HG03575 (cell line): Measurements from ENCODE around the gene BLVRB.
"Not testable (repeated sequence)": the region's sequence is repeated elsewhere in the genome, so short reads cannot be mapped to it uniquely, and the experiment has no call there.

ENCODE experiments used
- ATAC-seq: cut with Tn5 transposase; IDR thresholded peaks from one replicate; pipeline ENCODE4 v1.9.1; 2021; ENCODE audit not compliant: unreplicated experiment, insufficient number of reproducible peaks, low FRiP score; ENCODE audit errors: extremely low read depth

BLVRB gene

DNA sequence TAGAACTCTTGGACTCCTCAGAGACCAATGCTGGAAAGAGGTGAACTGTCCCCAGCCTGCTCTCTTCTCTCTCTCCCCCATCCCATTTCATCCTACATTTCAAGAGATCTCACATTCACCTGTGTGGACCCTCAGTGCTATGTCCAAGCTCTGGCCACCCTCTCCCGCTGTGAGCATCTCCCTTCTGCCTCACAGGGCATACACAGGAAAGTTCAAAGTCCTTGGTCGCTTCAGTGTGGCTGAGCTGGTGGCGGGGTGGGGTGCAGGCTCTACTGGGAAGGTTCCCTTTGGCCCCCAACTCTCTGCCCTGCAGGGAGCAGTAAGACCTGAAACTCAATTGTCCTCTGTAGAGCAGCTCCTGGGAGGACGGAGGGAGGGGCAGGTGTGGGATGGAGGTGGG is 28.2 kb upstream of the BLVRB start:
- ATAC-seq = no peak

DNA sequence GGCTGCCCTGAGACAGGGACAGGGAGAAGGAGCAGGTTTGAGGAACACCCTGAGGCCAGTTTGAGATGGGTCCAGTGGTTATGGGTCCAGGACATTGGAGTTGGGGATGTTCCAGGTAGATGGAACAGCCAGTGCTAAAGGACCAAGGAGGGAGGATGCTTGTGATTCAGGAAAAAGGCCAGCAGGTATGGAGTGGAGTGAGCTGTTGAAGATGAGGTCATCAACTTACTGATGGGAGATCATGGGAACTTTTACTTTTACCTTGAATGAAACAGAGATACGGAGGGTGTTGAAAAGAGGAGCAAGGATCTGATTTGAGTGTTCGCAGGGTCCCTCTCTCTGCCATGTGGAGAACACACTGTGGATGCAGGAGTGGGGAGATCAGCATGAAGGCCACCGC is 26.7 kb upstream of the BLVRB start:
- ATAC-seq = no peak

DNA sequence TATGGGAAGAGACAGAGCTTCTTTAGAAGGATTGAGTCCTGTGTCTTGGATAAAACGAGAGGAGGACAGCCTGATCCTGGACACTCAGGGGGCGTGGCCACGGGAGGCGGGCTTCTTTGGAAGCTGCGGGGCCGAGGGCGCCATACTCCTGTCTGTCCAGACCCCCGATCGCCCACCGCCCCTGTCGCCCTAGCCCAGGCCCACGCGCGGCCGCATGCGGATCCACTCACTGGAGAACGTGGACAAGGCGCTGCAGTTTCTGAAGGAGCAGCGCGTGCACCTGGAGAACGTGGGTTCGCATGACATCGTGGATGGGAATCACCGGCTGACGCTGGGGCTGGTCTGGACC is 24.3 kb upstream of the BLVRB start:
- ATAC-seq = no peak

DNA sequence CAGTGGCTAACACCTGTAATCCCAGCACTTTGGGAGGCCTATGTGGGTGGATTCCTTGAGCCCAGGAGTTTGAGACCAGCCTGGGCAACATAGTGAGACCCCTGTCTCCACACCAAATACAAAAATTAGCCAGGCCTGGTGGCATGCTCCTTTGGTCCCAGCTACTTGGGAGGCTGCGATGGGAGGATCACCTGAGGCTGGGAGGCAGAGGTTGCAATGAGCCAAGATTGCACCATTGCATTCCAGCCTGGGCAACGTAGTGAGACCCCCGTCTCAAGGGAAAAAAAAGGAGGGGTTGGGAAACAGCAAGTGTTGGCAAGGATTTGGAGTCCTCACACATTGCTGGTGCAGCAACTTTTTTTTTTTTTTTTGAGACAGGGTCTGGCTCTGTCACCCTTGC is 20.5 kb upstream of the BLVRB start:
- no peak for ATAC-seq

DNA sequence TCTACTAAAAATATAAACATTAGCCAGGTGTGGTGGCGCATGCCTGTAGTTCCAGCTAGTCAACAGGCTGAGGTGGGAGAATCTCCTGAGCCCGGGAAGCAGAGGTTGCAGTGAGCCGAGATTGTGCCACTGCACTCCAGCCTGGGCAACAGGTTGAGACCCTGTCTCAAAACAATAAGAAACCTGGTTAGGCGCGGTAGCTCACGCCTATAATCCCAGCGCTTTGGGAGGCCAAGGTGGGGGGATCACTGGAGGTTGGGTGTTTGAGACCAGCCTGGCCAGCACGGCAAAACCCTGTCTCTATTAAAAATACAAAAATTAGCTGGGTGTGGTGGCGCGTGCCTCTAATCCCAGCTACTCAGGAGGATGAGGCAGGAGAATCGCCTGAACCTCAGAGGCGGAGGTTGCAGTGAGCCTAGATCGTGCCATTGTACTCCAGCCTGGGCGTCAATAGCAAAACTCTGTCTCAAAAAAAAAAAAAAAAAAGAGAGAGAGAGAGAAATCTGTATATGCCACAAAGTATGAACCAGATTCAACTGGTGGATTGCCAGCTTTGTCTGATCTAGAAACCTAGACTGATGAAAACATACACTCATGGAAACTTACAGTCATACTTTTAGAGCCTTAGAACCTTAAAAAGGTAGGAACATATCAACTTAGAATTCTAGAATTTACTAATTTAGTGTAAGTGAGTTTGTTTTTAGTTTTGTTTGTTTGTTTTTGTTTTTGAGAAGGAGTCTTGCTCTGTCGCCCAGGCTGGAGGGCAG is 10.5 kb upstream of the BLVRB start:
- not testable (repeated sequence) for ATAC-seq

DNA sequence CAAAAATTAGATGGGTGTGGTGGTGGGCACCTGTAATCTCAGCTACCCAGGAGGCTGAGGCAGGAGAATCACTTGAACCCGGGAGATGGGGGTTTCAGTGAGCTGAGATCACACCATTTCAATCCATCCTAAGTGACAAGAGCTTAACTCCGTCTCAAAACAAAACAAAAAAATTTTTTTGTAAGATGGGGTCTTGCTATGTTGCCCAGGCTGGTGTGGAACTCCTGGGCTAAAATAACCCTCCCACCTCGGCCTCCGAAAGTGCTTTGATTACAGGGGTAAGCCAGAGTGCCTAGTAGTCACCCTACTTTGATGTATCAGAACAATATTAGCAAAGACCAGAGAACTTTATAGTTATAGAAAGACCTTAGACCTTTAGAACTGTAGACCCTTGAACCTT is 9.2 kb upstream of the BLVRB start:
- ATAC-seq = no peak

DNA sequence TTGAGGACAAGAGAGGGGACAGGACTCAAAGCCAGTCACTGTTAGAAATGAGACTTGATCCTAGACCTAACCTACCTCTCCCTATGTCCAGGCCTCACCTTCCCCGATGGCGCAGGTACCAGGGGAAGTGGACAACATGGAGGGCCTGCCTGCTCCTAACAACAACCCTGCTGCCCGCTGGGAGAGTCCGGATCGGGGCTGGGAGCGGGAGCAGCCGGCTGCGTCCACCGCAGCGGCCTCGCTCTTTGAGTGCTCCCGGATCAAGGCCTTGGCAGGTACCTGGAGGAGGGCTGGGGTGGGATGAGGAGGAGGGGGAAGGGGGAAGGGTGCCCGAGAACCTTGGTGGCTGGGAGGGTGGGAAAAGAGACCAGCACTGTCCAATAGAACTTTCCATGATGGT is 7.0 kb upstream of the BLVRB start:
- ATAC-seq = no peak

DNA sequence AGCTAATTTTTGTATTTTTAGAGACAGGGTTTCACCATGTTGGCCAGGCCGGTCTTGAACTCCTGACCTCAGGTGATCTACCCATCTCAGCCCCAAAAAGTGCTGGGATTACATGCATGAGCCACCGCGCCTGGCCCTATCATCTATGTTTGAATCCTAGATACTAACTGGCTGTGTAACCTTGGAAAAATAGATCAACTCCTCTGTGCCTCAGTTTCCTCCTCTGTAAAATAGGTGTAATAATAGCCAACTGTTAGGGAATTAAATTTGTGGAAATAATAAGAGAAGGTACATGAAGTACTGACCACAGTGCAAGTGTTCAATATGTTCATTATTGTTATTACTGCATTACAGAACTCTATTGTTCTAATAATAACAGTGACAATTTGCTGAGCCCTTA is 5.6 kb upstream of the BLVRB start:
- no peak for ATAC-seq

DNA sequence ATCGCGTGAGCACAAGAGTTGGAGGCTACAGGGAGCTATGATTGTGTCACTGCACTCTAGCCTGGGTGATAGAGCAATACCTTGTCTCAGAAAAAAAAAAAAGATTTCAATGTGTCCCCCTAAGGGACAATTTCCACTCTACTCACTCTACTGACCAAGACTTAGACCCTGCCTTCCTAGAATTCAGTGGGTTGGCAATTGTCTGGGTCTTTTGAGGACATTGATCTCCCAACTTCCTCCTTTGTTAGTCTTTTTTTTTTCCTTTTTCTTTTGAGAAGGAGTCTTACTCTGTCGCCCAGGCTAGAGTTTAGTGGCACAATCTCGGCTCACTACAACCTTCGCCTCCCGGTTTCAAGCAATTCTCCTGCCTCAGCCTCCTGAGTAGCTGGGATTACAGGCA is 3.5 kb upstream of the BLVRB start:
- ATAC-seq = no peak

DNA sequence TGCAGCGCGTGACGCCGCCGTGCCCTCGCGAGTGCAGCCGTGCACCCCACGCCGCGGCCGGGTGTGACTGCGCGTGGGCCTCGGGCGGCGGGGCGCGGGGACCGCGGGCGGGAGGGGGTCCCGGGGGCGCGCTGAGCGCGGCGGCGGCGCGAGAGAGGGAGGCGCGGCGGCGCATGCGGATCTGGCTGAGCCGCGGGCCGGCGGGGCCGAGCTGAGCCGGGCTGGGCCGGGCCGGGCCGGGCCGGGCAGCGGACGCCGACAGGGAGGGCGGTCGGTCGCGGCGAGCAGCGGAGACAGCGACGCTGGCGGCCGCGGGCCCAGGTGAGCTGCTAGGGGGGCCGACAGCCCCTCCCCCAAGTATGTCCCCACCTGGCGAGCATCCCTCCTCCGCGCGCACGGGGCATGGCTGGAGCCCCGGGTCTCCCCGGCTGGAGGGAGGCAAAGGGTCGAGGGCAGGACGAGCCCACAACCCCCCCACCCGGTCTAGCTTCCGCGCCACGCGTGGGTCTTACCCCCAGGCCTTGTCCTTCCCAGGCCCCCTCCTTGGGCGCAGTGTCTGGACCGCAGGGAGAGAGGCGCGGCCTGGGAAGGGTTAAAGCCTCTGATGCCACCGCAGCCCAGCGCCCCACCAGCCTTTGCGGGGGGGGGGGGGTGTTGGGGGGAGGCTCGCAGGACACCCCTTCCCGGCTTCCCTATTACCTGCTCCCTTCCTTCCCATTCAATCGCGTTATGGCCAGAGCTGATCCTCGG is 1.6 kb upstream of the BLVRB start, which contains the start of gene SPTBN4:
TSS of gene SPTBN4 (plus strand) at position 17 of the 750 bp plus-strand sequence. CDS start 5,621 bp downstream, outside the sequence.
- no peak for ATAC-seq

DNA sequence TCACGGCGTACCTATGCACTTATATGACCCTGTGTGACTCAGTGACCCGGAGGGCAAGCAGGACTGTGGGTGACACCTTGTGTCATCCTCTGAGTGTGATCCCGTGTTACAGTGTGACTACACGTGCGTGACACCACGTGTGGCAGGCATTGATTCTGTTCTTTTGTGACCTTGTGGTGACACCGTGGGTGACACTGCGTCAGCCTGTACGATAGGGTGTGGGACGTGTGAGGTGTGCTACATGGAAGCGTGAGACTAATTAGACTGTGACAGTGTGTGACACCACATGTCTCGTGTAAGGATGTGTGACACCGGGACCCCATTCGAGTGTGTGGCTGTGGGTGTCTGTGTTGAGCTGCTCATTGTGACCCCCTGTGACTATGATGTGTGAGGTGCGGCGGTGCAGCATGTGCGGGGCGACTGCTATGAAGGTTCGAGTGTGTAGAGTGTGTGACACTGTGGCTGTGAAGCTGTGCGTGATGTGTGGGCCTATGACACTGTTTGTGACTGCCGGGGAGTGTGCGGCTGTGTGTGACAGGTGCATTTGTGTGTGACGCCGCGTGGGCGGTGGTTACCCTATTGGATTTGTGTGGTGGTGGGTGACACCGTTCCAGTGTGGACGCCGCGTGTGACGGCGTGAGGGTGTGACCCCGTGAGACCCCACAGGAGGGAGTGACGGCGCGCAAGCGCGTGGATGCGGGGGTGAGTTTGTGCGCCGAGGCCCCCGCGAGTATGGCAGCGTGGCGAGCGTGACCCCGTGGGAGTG is 857 bp upstream of the BLVRB start:
- ATAC-seq = no peak

DNA sequence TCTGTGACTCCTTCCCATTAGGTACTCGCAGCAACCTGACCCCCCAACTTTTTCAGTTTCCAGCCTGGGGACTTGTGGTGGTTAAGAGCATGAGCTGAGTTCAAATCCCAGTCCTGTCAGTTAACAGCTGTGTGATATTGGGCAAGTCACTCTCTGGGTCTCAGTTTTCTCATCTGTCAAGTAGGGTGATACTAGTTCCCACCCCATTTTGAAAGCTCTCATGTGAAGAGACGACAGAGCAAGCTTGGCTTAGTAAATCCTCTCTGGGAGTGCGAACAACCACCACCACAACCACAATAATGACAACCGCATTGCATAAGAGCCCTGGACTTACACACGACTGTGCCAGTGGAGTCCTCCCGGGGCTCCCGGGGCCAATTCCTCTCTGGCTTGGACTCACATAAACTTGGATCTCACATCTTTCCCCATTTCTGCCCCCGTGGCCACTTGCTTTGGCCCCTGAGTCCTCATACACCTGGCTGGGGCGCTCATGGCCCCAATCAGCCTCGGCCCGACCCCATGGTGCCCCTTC is 454 bp downstream of the BLVRB start:
- ATAC-seq = no peak

DNA sequence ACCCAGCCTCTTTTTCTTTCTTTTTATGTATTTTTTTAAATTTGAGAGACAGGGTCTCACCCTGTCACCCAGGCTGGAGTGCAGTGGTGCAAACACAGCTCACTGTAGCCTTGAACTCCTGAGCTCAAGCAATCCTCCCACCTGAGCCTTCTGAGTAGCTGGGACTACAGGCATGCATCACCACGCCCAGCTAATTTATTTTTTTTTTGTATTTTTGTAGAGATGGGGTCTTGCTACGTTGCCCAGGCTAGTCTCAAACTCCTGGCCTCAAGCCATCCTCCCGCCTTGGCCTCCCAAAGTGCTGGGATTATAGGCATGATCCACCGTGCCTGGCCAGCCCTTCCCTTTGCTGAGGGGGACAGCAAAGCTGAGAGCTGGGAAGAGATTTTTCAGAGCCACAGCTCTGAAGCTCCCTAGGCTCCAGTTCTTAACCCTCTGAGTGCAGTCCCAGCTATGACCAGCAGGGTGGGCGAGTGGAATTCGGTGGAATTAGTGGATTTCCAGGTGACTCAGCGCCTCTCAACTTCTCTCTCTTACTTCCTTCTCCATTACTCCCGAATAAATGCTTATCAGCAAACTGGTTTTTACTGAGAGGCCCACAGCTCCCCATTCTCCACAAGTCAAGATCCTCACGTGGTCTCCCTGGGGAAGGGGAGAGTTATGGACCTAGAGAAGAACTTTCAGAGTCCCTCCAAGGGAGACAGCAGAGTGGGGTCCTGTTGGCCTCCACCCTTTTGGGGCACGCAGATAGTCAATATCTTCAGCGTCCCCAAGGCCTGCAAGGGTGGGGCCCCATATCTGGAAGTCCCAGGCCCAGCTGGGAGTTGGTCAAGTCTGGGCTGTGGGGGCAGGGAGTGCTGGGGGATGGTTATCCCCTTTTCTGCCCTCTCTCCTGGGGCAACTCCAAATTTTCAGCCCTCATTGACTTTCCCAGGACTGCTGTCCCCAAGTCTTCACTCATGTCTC is 1.2 kb downstream of the BLVRB start:
- no peak for ATAC-seq

DNA sequence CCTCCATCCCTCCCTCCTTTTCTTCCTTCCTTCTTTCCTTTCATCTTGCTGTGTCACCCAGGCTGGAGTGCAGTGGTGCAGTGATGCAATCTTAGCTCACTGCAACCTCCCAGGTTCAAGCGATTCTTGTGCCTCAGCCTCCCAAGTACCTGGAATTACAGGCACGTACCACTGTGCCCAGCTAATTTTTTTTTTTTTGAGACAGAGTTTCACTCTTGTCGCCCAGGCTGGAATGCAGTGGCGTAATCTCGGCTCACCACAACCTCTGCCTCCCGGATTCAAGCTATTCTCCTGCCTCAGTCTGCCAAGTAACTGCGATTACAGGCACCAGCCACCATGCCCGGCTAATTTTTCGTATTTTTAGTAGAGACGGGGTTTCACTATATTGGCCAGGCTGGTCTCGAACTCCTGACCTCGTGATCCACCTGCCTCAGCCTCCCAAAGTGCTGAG is 1.9 kb downstream of the BLVRB start:
- ATAC-seq = not testable (repeated sequence)

DNA sequence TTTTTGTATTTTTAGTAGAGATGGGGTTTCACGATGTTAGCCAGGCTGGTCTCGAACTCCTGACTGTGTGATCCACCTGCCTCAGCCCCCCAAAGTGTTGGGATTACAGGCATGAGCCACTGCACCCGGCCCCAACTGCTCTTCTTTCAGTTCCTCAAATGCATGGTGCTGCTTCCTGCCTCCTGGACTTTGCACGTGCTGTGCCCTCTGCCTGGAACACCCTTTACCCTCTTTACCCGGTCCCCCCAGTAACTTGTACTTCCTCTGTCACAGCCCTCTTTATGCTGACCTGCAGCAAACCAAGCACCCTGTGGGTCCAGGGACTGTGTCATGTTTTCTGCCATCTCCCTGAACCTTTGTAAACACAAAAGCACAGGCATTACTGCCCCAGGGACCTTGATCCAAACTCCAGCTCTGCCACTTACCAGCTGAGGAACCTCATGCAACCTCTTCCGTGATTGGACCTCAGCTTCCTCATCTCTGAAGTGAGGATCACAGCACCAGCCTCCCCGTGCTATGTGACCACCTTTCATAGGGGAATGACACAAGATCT is 3.8 kb downstream of the BLVRB start:
- no peak for ATAC-seq

DNA sequence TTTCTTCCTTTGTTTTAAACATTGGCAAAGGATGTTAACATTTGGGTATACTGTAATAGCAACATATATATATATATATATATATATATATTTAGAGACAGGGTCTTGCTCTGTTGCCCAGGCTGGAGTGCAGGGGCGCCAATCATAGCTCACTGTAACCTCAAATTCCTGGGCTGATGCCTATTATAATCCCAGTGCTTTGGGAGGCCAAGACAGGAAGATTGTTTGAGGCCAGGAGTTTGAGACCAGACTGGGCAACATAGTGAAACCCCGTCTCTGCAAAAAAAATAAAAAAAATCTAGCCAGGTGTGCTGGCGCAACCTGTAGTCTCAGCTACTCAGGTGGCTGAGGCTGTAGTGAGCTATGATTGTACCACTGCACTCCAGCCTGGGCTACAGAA is 5.4 kb downstream of the BLVRB start:
- no peak for ATAC-seq

DNA sequence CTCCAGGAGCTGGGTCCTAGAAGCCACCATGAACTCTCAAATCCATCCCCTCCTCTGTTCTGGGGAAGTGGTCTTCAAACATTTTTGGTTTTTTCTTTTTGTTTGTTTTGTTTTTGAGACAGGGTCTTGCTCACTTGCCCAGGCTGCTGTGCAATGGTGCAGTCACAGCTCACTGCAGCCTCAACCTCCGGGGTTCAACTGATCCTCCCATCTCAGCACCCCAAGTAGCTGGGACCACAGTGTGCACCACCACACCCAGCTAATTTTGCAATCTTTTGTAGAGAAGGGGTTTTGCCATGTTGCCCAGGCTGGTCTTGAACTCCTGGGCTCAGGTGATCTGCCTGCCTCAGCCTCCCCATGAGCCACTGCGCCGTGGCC is 7.0 kb downstream of the BLVRB start:
- no peak for ATAC-seq

DNA sequence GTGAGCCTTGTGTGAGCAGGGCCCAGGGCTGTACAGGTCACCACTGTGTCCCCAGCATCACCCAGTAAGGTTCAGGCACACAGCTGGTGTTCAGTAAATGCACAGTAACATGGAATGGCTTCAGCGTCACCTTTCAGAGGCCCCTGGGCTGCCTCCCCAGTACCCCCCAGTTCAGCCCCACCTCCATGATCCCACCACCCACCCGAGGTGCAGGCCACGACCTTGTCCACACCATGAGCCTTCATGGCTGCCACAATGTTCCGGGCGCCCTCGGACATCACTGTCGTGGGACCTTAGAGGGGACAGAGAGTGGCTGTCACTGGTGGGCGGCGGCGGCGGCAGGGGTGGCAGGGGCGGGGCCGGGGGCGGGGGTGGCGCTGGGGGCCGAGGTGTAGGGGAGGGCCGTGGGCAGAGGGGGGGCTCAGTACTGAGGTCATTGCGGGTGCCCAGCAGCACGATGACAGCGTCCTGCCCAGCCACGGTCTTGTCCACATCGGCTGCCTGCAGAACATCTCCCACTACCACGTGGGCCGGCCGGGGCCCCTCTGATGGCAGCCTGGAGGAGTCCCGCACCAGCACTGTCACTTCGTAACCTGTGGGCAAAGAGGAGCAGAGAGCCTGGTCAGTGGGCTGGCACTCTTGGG is 7.5 kb downstream of the BLVRB start:
- no peak for ATAC-seq
